ENCODE results near the gene CCDC157.

CCDC157 gene

GRCh38 chr22:30408388-30409102 is 51.7 kb downstream of the CCDC157 start:
- FAIRE-seq (no peak), DNase-seq (ENCODE audit: insufficient read length, low spot score) (no peak)

DNA sequence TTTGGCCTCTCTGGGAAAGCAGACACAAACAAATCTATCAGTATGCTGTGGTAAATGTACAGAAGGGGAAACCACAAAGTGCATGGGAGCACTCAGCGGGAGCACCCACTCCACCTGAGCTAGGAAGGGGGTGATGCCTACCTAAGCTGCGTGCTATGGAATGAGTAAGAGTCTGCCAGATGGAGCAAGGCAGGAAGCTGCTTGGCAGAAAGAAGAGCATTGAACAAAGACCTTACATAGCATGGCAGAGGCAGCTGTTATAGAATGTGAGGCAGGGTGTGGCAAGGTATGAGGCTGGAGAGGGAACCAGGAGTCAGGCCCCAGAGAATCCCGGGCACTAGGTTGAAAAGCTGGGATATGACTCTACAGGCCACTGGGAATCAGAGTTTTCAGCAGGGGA is 55.0 kb downstream of the CCDC157 start:
- FAIRE-seq (no peak), DNase-seq (ENCODE audit: insufficient read length, low spot score) (no peak)

DNA sequence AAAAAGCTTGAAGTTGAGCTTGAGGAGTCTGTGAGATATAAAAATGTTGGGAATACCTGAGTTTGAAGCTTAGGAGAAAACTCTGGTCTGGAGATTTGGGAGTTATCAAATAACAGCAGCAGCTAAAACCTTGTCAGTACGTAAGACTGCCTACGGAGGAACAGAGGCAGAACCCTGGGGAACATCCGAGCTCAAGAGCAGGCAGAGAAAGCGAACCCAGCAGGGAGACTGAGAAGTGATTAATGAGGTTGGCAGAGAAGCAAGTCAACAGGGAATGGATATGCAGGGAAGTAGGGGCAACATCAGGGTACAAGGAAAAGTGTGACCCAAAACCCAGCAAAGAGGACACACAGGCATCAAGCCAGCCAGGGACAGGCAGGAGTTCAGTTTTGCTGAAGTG is 56.2 kb downstream of the CCDC157 start:
- FAIRE-seq (no peak), DNase-seq (ENCODE audit: insufficient read length, low spot score) (no peak)

DNA sequence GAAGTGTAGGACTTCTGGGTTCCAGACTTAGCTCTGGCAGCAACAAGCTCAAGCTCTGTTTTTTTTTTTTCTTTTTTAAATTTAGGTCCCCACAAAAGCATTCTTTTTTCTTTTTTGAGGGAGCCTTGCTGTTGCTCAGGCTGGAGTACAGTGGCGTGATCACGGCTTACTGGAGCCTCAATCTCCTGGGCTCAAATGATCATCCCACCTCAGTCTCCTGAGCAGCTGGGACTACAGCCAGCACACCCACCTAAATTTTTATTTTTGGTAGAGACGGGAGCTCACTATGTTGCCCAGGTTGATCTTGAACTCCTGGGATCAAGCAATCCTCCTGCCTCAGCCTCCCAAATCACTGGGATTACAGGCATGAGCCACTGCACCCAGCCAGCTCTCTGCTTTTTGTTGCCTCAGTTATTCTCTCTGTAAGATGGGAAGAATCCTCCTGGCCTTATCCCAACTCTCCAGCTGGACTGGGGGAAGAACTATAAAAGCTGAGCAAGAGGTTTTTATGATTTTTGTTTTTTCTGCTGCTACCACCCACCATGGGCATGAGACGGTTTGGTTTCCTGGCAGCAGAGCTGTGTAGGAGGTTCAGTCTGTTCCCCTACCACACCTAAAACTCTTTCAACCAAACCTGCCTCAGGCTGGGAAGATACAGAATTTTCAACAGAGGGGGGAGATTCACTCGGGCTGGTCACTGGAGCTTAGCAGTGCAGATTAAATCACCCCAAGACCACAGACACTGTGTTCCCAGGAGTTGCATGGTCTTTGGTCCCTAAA is 57.1 kb downstream of the CCDC157 start:
- FAIRE-seq, result no peak
- no peak for DNase-seq (ENCODE audit: insufficient read length, low spot score)

DNA sequence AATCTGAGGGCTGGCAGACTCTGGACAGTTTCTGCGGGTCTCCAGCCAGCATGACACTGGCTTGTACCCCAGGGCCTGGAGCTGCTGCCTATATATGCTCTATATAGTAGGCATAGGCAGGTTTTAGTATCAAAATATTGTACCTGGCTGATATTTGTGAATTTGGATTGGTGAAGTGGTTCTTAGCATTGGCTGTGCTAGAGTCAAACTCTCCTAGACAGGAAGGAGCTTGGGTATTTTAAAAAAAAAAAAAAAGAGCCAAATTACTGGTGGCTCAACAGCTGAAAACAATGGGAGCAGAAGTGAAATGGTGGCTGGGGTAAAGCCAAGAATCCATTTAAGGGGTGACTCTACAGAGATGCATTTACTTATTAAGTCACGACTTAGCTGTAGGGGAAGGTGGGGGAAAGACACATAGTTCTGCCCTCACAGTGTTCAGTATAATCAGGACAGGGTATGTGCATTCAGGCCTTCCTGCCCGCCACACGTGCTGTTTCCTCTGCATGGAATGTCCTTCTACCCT is 57.8 kb downstream of the CCDC157 start:
- no peak for FAIRE-seq

GRCh38 chr22:30416403-30416802 is 59.6 kb downstream of the CCDC157 start:
- DNase-seq (ENCODE audit: insufficient read length, low spot score) (no peak), FAIRE-seq (no peak)

More for the DNA sequence above, 57.8 kb downstream of the CCDC157 start:
- no peak for DNase-seq (ENCODE audit: insufficient read length, low spot score)

DNA sequence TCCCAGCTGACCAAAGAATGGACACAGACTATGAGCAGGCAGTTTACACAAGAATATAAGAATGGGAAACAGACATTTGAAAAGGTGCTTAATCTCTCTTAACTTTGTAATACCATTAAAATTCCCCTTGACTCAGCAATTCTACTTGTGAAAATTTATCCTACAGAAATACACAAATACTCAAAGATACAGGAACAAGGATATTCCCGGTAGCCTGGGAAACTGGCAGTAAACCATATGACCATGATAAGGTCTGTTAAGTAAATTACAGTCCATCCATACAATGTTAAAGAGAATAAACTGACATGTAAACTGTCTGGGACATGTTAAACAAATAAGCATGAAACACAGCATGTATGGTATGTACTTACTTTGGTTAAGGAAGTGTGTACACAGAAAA is 60.0 kb downstream of the CCDC157 start:
- DNase-seq (ENCODE audit: insufficient read length, low spot score) (no peak), FAIRE-seq (no peak)

DNA sequence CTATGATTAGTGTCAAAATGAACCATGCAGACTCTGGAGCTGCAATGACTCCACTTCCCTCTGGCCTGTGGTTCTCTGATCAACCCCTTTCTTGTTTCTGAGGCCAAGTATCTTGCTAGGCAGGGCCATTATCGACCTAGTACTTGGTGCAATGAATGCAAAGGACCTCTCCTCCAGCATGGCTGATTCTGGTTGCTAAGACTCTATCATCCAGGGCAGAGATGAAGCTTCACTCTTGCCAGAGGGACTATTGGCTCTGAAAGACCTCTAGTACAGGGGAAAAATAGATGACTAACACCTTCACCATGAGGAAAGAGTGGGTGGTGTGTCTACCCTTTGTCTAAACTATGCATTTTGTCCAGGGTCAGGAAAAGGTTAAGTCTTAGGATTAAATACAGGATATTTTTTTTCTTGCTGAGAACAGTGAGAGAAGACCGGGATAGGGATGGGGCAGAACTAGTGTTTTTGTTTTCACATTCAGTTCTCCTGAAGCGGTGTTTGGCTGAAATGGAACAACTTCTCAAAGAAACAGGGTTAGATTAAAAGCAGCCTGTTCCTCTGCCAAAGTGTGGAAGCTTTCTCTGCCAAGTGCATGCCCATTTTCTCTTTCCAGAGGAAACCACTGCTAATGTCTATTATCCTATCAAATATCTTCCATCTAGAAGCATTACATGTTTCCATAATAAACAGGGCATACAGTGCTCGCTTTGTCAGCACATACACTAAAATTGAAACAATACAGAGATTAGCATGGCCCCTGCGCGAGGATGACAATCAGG is 63.7 kb downstream of the CCDC157 start:
- FAIRE-seq, result no peak
- DNase-seq (ENCODE audit: insufficient read length, low spot score), result no peak

GRCh38 chr22:30421695-30422480 is 65.1 kb downstream of the CCDC157 start:
- DNase-seq (ENCODE audit: insufficient read length, low spot score) (no peak), FAIRE-seq (no peak)

GRCh38 chr22:30422481-30423300 is 65.9 kb downstream of the CCDC157 start:
- no peak for DNase-seq (ENCODE audit: insufficient read length, low spot score)
- no peak for FAIRE-seq

- FAIRE-seq, result no peak
- no peak for DNase-seq (ENCODE audit: insufficient read length, low spot score)
These were observed 66.6 kb downstream of the CCDC157 start for GRCh38 chr22:30423301-30423958.

DNA sequence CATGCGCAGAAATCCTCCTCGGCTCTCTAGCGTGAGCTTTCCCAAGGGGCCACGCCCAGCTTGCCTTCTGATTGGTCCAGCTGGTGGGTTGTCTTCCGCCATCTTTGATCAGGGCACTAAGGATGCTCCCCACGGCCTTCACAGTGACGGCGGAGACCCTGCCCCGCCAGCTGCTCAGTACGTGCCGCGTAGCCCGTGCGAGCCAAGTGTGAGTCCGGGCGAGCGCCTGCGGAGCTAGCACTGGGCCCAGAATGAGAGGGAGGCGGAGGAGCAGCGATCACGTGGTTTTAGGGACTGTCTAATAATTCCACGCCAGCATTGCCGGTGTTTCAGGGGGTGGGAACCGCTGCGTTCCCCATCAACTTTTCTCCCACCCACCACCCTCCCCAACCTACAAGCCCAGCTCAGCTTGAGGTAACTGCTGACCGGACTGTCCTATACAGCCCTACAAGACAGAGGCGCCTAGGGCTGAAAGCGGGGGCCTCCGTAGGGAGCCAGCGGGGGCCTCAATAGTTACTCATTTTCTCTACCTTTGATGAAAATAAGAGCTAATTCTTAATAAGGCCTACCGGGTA is 67.2 kb downstream of the CCDC157 start:
- FAIRE-seq (no peak), DNase-seq (ENCODE audit: insufficient read length, low spot score) (peak; percentile 92)

DNA sequence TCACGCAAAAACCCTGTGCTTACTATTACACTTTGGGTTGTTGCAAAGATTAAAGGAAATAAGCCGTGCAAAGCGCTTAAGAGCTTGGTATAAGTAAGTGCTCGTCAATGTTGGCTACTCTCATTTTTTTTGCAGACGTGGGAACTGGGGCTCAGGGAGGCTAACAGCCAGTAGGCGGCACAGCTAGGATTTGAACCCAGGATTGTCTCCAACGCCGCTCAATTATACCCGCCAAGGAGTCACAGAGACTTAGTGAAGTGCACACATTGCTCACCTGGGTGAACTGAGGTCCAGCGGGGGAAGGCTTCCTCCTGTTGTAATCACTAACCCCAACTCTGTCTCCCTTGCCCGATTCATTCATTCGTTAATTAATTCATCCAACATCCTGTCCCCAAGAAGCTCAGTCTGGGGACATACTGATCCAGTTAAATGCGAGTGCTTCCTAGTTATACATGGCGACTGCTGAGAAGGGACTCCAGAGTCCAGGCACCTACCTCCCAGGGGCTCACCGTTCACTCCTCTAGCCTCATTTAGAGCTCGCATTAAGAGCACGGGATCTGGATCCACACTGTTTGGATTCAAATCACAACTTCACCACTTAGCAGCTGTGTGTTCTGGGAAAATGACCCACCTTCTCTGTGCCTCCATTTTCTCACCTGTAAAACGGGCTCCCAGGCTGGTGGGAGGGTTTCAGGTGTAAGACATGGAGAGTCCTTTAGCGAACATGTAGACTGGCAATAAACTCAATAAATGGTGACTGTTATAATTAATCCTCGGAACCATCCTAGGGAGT is 67.9 kb downstream of the CCDC157 start:
- FAIRE-seq (no peak), DNase-seq (ENCODE audit: insufficient read length, low spot score) (no peak)

DNA sequence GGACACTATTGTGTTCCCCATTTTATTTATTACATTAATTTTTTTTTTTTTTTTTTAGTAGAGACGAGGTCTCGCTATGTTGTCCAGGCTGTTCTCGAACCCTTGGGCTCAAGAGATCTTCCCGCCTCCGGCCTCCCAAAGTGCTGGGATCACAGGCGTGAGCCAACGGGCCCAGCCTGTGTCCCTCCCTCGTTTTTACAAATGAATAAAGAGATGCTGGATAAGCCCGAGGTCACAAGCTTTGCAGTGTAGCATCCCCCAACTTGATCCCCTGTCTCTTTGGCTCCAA is 68.5 kb downstream of the CCDC157 start:
- DNase-seq (ENCODE audit: insufficient read length, low spot score), result no peak
- FAIRE-seq, result no peak

GRCh38 chr22:30425616-30426387 is 69.0 kb downstream of the CCDC157 start, which contains the start of gene MTFP1:
TSS of gene MTFP1 (plus strand) at chr22:30425768. CDS start at chr22:30425880, 112 bp downstream.
- peak; percentile 47 for DNase-seq (ENCODE audit: insufficient read length, low spot score)
- FAIRE-seq, result no peak
